Activated CD4-positive, alpha-beta T cell treated with anti-CD3 and anti-CD28 coated beads, Interleukin-2, amount 10 ng/mL, durations not matched to agents 7 days and 5 days (primary cell): Measurements from ENCODE around the gene NR1D2. TPM values are rescaled to one million over a fixed set of nuclear protein-coding genes. Genes with fewer than 3 reads are reported as not detected.
A peak's percentile ranks its signal among the peaks of the same experiment; 100 is the strongest.

Experiments used
- CTCF ChIA-PET: fragments of 350-600 bp; sonication (Branson Sonifier 250); formaldehyde crosslinking; loops from one replicate; lab custom pipeline; 2021; ENCODE audit warnings: antibody characterized with exemption; lab: Charles Lee
- POLR2A ChIA-PET: fragments of 350-600 bp; sonication (Branson Sonifier 250); formaldehyde crosslinking; loops from one replicate; lab custom pipeline; 2021; ENCODE audit warnings: antibody characterized with exemption; lab: Charles Lee
- DNase-seq: peaks from one replicate; pipeline ENCODE4 v3.0.0-alpha.2; 2020
- H3K27ac Mint-ChIP-seq: one replicate; pipeline ENCODE4 v1.8.0; 2021; ENCODE audit warnings: mild to moderate bottlenecking, moderate library complexity, mixed read lengths
- H3K27me3 Mint-ChIP-seq: one replicate; pipeline ENCODE4 v1.8.0; 2021; ENCODE audit warnings: mixed read lengths
- H3K36me3 Mint-ChIP-seq: one replicate; pipeline ENCODE4 v1.8.0; 2021; ENCODE audit warnings: low read depth, mixed read lengths
- H3K4me1 Mint-ChIP-seq: one replicate; pipeline ENCODE4 v1.8.0; 2021; ENCODE audit warnings: mixed read lengths
- H3K4me3 Mint-ChIP-seq: one replicate; pipeline ENCODE4 v1.8.0; 2021; ENCODE audit warnings: mild to moderate bottlenecking, moderate library complexity, mixed read lengths
- H3K9me3 Mint-ChIP-seq: one replicate; pipeline ENCODE4 v1.8.0; 2021; ENCODE audit warnings: mixed read lengths
- total RNA-seq, 2 experiments: library from RNA; stranded (reverse); gene quantifications; one replicate each; pipeline ENCODE4 v1.2.3, GENCODE V29; 2021

The NR1D2 gene
- total RNA-seq, 2 experiments from 2014 or later = 5.9 TPM

- POLR2A ChIA-PET = no interaction called here
- no peak for DNase-seq
- CTCF ChIA-PET = interaction anchor here (0.6 to 1.1 kb wide), 3 partner anchors 9 to 15 kb away, joined by 3 to 4 read pairs (median 4); no protein-coding TSS in a partner anchor
- Mint-ChIP-seq H3K9me3 (peaks cover 3% of the 10 kb centered on the region), H3K4me1 (no peaks in the 10 kb centered on the region), H3K4me3 (no peak overlapping the region), H3K27me3 (no peaks in the 10 kb centered on the region), H3K27ac (peak overlapping the region; percentile 5), H3K36me3 (peaks cover 9% of the 10 kb centered on the region)
Observed at GRCh38 chr3:23981136-23981535, 36.0 kb downstream of the NR1D2 start.

GRCh38 chr3:23981955-23982354 lies 36.9 kb downstream of the NR1D2 start:
- ChIA-PET POLR2A (no interaction called here), CTCF (interaction anchor here (1.1 kb wide), 1 partner anchor 10 kb away, joined by 3 read pairs; no protein-coding TSS in a partner anchor)
- H3K4me3 Mint-ChIP-seq = no peak overlapping the region
- no peaks in the 10 kb centered on the region for H3K27me3 Mint-ChIP-seq
- no peak overlapping the region for H3K27ac Mint-ChIP-seq
- no peaks in the 10 kb centered on the region for H3K4me1 Mint-ChIP-seq
- no peaks in the 10 kb centered on the region for H3K9me3 Mint-ChIP-seq
- peaks cover 4% of the 10 kb centered on the region for H3K36me3 Mint-ChIP-seq
- DNase-seq = no peak

- ChIA-PET POLR2A (no interaction called here), CTCF (no interaction called here)
- H3K4me1 Mint-ChIP-seq = no peaks in the 10 kb centered on the region
Observed at GRCh38 chr3:23984934-23985333, 39.8 kb downstream of the NR1D2 start.

GRCh38 chr3:23985747-23986544 lies 40.9 kb downstream of the NR1D2 start:
- no peaks in the 10 kb centered on the region for H3K36me3 Mint-ChIP-seq
- CTCF ChIA-PET = no interaction called here
- H3K4me1 Mint-ChIP-seq = no peaks in the 10 kb centered on the region
- no peak overlapping the region for H3K27ac Mint-ChIP-seq
- H3K27me3 Mint-ChIP-seq = no peaks in the 10 kb centered on the region
- POLR2A ChIA-PET = no interaction called here
- no peaks in the 10 kb centered on the region for H3K9me3 Mint-ChIP-seq
- H3K4me3 Mint-ChIP-seq = no peak overlapping the region
- no peak for DNase-seq

More at GRCh38 chr3:23984934-23985333, 39.8 kb downstream of the NR1D2 start:
- H3K27me3 Mint-ChIP-seq = no peaks in the 10 kb centered on the region
- no peak for DNase-seq
- H3K4me3 Mint-ChIP-seq = no peak overlapping the region
- no peak overlapping the region for H3K27ac Mint-ChIP-seq
- no peaks in the 10 kb centered on the region for H3K9me3 Mint-ChIP-seq
- H3K36me3 Mint-ChIP-seq = no peaks in the 10 kb centered on the region

- no peak for DNase-seq
- H3K27ac Mint-ChIP-seq = no peak overlapping the region
- no peaks in the 10 kb centered on the region for H3K27me3 Mint-ChIP-seq
- H3K36me3 Mint-ChIP-seq = no peaks in the 10 kb centered on the region
- no peaks in the 10 kb centered on the region for H3K9me3 Mint-ChIP-seq
- POLR2A ChIA-PET = no interaction called here
- CTCF ChIA-PET = interaction anchor here (0.6 kb wide), 1 partner anchor 210 kb away, joined by 5 read pairs; no protein-coding TSS in a partner anchor
- H3K4me1 Mint-ChIP-seq = peaks cover 9% of the 10 kb centered on the region
- no peak overlapping the region for H3K4me3 Mint-ChIP-seq
Observed at GRCh38 chr3:23987356-23987755, 42.3 kb downstream of the NR1D2 start.

- H3K27ac Mint-ChIP-seq = no peak overlapping the region
- POLR2A ChIA-PET = no interaction called here
- no peak overlapping the region for H3K4me3 Mint-ChIP-seq
Observed at GRCh38 chr3:23991306-23991682, 46.2 kb downstream of the NR1D2 start.

GRCh38 chr3:23991683-23992628 lies 46.9 kb downstream of the NR1D2 start:
- no peak overlapping the region for H3K4me3 Mint-ChIP-seq

More at GRCh38 chr3:23991306-23991682, 46.2 kb downstream of the NR1D2 start:
- Mint-ChIP-seq H3K36me3 (no peaks in the 10 kb centered on the region), H3K27me3 (no peaks in the 10 kb centered on the region), H3K4me1 (peaks cover 9% of the 10 kb centered on the region), H3K9me3 (no peaks in the 10 kb centered on the region)
- no peak for DNase-seq
- CTCF ChIA-PET = no interaction called here

GRCh38 chr3:23993556-23994243 lies 48.6 kb downstream of the NR1D2 start:
- ChIA-PET POLR2A (no interaction called here), CTCF (no interaction called here)
- Mint-ChIP-seq H3K27me3 (no peaks in the 10 kb centered on the region), H3K36me3 (no peaks in the 10 kb centered on the region), H3K27ac (peak overlapping the region; percentile 62), H3K4me3 (no peak overlapping the region), H3K9me3 (no peaks in the 10 kb centered on the region), H3K4me1 (peaks cover 9% of the 10 kb centered on the region)
- DNase-seq = no peak

More at GRCh38 chr3:23991683-23992628, 46.9 kb downstream of the NR1D2 start:
- Mint-ChIP-seq H3K27me3 (no peaks in the 10 kb centered on the region), H3K27ac (no peak overlapping the region), H3K9me3 (no peaks in the 10 kb centered on the region), H3K4me1 (peaks cover 9% of the 10 kb centered on the region), H3K36me3 (no peaks in the 10 kb centered on the region)
- ChIA-PET CTCF (no interaction called here), POLR2A (no interaction called here)
- no peak for DNase-seq

GRCh38 chr3:23994244-23994569 lies 49.1 kb downstream of the NR1D2 start:
- no peaks in the 10 kb centered on the region for H3K36me3 Mint-ChIP-seq
- POLR2A ChIA-PET = no interaction called here
- CTCF ChIA-PET = no interaction called here
- DNase-seq = no peak
- peaks cover 10% of the 10 kb centered on the region for H3K4me1 Mint-ChIP-seq
- no peaks in the 10 kb centered on the region for H3K9me3 Mint-ChIP-seq
- no peak overlapping the region for H3K27ac Mint-ChIP-seq
- H3K27me3 Mint-ChIP-seq = peaks cover 3% of the 10 kb centered on the region
- H3K4me3 Mint-ChIP-seq = no peak overlapping the region

GRCh38 chr3:23995219-23995618 lies 50.1 kb downstream of the NR1D2 start:
- no peaks in the 10 kb centered on the region for H3K9me3 Mint-ChIP-seq
- H3K4me3 Mint-ChIP-seq = no peak overlapping the region
- peaks cover 6% of the 10 kb centered on the region for H3K27me3 Mint-ChIP-seq
- no peak overlapping the region for H3K27ac Mint-ChIP-seq
- ChIA-PET POLR2A (no interaction called here), CTCF (interaction anchor here (0.6 to 0.9 kb wide), 2 partner anchors 45 to 179 kb away, joined by 3 read pairs; no protein-coding TSS in a partner anchor)
- H3K36me3 Mint-ChIP-seq = no peaks in the 10 kb centered on the region
- peaks cover 10% of the 10 kb centered on the region for H3K4me1 Mint-ChIP-seq
- no peak for DNase-seq

- CTCF ChIA-PET = interaction anchor here (0.9 to 1.4 kb wide), 3 partner anchors 15 to 178 kb away, joined by 3 to 4 read pairs (median 3); no protein-coding TSS in a partner anchor
- Mint-ChIP-seq H3K9me3 (no peaks in the 10 kb centered on the region), H3K27me3 (peaks cover 12% of the 10 kb centered on the region)
Observed at GRCh38 chr3:23996095-23996524, 51.0 kb downstream of the NR1D2 start.

GRCh38 chr3:23999012-23999641 lies 54.0 kb downstream of the NR1D2 start:
- ChIA-PET CTCF (no interaction called here), POLR2A (interaction anchor here (0.6 kb wide), 1 partner anchor 39 kb away, joined by 3 read pairs; no protein-coding TSS in a partner anchor)
- Mint-ChIP-seq H3K36me3 (no peaks in the 10 kb centered on the region), H3K27me3 (peaks cover 15% of the 10 kb centered on the region), H3K4me1 (peaks cover 2% of the 10 kb centered on the region), H3K4me3 (no peak overlapping the region), H3K27ac (no peak overlapping the region), H3K9me3 (no peaks in the 10 kb centered on the region)
- DNase-seq = peak; percentile 70

More at GRCh38 chr3:23996095-23996524, 51.0 kb downstream of the NR1D2 start:
- Mint-ChIP-seq H3K4me1 (peaks cover 10% of the 10 kb centered on the region), H3K36me3 (no peaks in the 10 kb centered on the region), H3K4me3 (no peak overlapping the region), H3K27ac (no peak overlapping the region)
- no peak for DNase-seq
- POLR2A ChIA-PET = no interaction called here
